Nucleus accumbens (tissue), 56 donors: ENCODE data around the gene FUT6.
"Not testable (repeated sequence)": the region's sequence is repeated elsewhere in the genome, so short reads cannot be mapped to it uniquely, and the experiment has no call there.

Experiments
- DNase-seq, 56 donors: peaks; one replicate each; lab custom pipeline; 2025; lab: John Stamatoyannopoulos, UW

FUT6 gene

GRCh38 chr19:5839065-5840017, at the start of gene FUT6:
Gene FUT6, minus strand, starts transcription at chr19:5839702. Its CDS starts 7,135 bp downstream, at chr19:5832567.
- DNase-seq, result no peak

- not testable (repeated sequence) for DNase-seq
Measured at GRCh38 chr19:5884065-5884811, 44.7 kb upstream of the FUT6 start.

GRCh38 chr19:5883157-5883873, 43.8 kb upstream of the FUT6 start:
- DNase-seq, result not testable (repeated sequence)

GRCh38 chr19:5882421-5882968, 43.0 kb upstream of the FUT6 start:
- DNase-seq, result no peak

- DNase-seq, result no peak
Measured at GRCh38 chr19:5881543-5882299, 42.2 kb upstream of the FUT6 start.

GRCh38 chr19:5880604-5881078, 41.1 kb upstream of the FUT6 start:
- peak in 3 of 56 donors; percentile 5 to 38 (median 12) for DNase-seq

- no peak for DNase-seq
Measured at GRCh38 chr19:5880196-5880595, 40.7 kb upstream of the FUT6 start.

- no peak for DNase-seq
Measured at GRCh38 chr19:5877882-5878281, 38.4 kb upstream of the FUT6 start.

GRCh38 chr19:5877427-5877826, 37.9 kb upstream of the FUT6 start:
- DNase-seq, result no peak

- not testable (repeated sequence) for DNase-seq
Measured at GRCh38 chr19:5874496-5874895, 35.0 kb upstream of the FUT6 start.

- DNase-seq, result no peak
Measured at GRCh38 chr19:5873617-5874199, 34.2 kb upstream of the FUT6 start.

- no peak for DNase-seq
Measured at GRCh38 chr19:5870986-5871394, 31.5 kb upstream of the FUT6 start.

- DNase-seq, result no peak
Measured at GRCh38 chr19:5867201-5868136, 28.0 kb upstream of the FUT6 start.

GRCh38 chr19:5865772-5866171, 26.3 kb upstream of the FUT6 start:
- no peak for DNase-seq

- DNase-seq, result no peak
Measured at GRCh38 chr19:5864725-5865486, 25.4 kb upstream of the FUT6 start.

GRCh38 chr19:5864013-5864720, 24.7 kb upstream of the FUT6 start:
- peak in 1 of 56 donors; percentile 39 for DNase-seq
